Stimulated activated CD4-positive, alpha-beta T cell treated with anti-CD3 and anti-CD28 coated beads, Interleukin-12 subunit alpha, Interleukin-12 subunit beta, amount 100 ng/mL, for 24 hours (primary cell): ENCODE measurements around the gene CDK2AP2.

Experiments used
- DNase-seq, 2 experiments: peaks; one replicate each; pipeline ENCODE4 v3.0.0-alpha.2; 2020; ENCODE audit warnings: low read depth in 2 of 2

CDK2AP2 gene

GRCh38 chr11:67503119-67504004, 4.6 kb downstream of the CDK2AP2 start:
- DNase-seq = no peak

- DNase-seq = no peak
These were observed 5.5 kb downstream of the CDK2AP2 start for GRCh38 chr11:67502328-67502979.

GRCh38 chr11:67501854-67502253, 6.1 kb downstream of the CDK2AP2 start:
- no peak for DNase-seq

- DNase-seq = no peak
These were observed 6.9 kb downstream of the CDK2AP2 start for GRCh38 chr11:67500831-67501715.

- no peak for DNase-seq
These were observed 7.5 kb downstream of the CDK2AP2 start for GRCh38 chr11:67500484-67500821.

- no peak for DNase-seq
These were observed 8.0 kb downstream of the CDK2AP2 start for GRCh38 chr11:67499808-67500483.

- no peak for DNase-seq
These were observed 9.4 kb downstream of the CDK2AP2 start for GRCh38 chr11:67498544-67498972.

- no peak for DNase-seq
These were observed 10.2 kb downstream of the CDK2AP2 start for GRCh38 chr11:67497656-67498291.

GRCh38 chr11:67496113-67496512, 11.8 kb downstream of the CDK2AP2 start:
- DNase-seq = no peak

GRCh38 chr11:67495234-67496005, 12.5 kb downstream of the CDK2AP2 start:
- no peak for DNase-seq

- no peak for DNase-seq
These were observed 13.4 kb downstream of the CDK2AP2 start for GRCh38 chr11:67494371-67495233.

GRCh38 chr11:67493548-67494370, 14.2 kb downstream of the CDK2AP2 start:
- no peak for DNase-seq

GRCh38 chr11:67492801-67493547, 15.0 kb downstream of the CDK2AP2 start:
- DNase-seq = no peak

- DNase-seq = no peak
These were observed 15.8 kb downstream of the CDK2AP2 start for GRCh38 chr11:67492069-67492727.

- DNase-seq = no peak
These were observed 16.5 kb downstream of the CDK2AP2 start for GRCh38 chr11:67491276-67492068.

- DNase-seq = no peak
These were observed 17.3 kb downstream of the CDK2AP2 start for GRCh38 chr11:67490727-67491065.
